Left lung (tissue), 10 donors: ENCODE data around the gene RNF223. TPM values are rescaled to one million over a fixed set of nuclear protein-coding genes. Genes with fewer than 3 reads are reported as not detected.
A peak's percentile ranks its signal among the peaks of the same experiment; 100 is the strongest.
"Not testable (repeated sequence)": the region's sequence is repeated elsewhere in the genome, so short reads cannot be mapped to it uniquely, and the experiment has no call there.

Experiments used
- ATAC-seq: fragments of 200-7000 bp; cut with Tn5 transposase; one replicate; pipeline ENCODE4 v1.9.1; 2020; ENCODE audit warnings: moderate library complexity
- DNase-seq, 4 donors: peaks; one replicate each; pipeline ENCODE4 v3.0.0-alpha.2; 2013 to 2020
- H3K27ac ChIP-seq, 2 donors: fragments of 200-600 bp; sonication (generic) in 1 of 2; one replicate each; pipeline versions ENCODE4 v1.5.0 to v1.8.0; 2020 to 2021
- H3K27me3 ChIP-seq, 2 donors: fragments of 200-600 bp; sonication (generic) in 1 of 2; one replicate each; pipeline versions ENCODE4 v1.5.0 to v1.8.0; 2020 to 2021
- H3K36me3 ChIP-seq, 2 donors: fragments of 200-600 bp; sonication (generic) in 1 of 2; one replicate each; pipeline versions ENCODE4 v1.5.0 to v1.8.0; 2020 to 2021
- H3K4me1 ChIP-seq, 2 donors: fragments of 200-600 bp; one replicate each; pipeline ENCODE4 v1.8.0; 2021
- H3K4me3 ChIP-seq, 2 donors: fragments of 200-600 bp; sonication (generic) in 1 of 2; one replicate each; pipeline versions ENCODE4 v1.5.0 to v1.8.0; 2020 to 2021; ENCODE audit warnings: mild to moderate bottlenecking in 1 of 2
- H3K9me3 ChIP-seq, 2 donors: fragments of 200-600 bp; sonication (generic) in 1 of 2; one replicate each; pipeline versions ENCODE4 v1.5.0 to v1.8.0; 2020 to 2021
- intact Hi-C, 2 donors: fragments of 100-400 bp; cut with DNase I; formaldehyde crosslinking; loops; one replicate each; pipeline versions ENCODE4 v1.11.2 to v1.14.2; 2022
- polyA plus RNA-seq, 6 donors: library from polyadenylated mRNA; unstranded; fragments of 120-200 nt; gene quantifications; one replicate each; pipeline ENCODE4 v1.2.1, GENCODE V29; 2013; ENCODE audit not compliant: insufficient read length in 6 of 6
- total RNA-seq, 2 donors: library from RNA; stranded (reverse); fragmentation: NEBNext Ultra II Directional; extraction: Animal tissue kit (Norgen Biotek cat#: 25700); gene quantifications; one replicate each; pipeline ENCODE4 v1.2.1, GENCODE V29; 2021
- TF ChIP-seq, protein P1 (sequence below), 2 donors: fragments of 200-600 bp; sonication (generic) in 1 of 2; IDR thresholded peaks; one replicate each; pipeline versions ENCODE4 v1.5.0 to v1.8.0; 2021; ENCODE audit warnings: antibody characterized with exemption in 2 of 2
- donor health status: DM: no; HTN: yes; CAD: no.
- donor health status: DM: no; HTN: no; CAD: no.

RNF223 gene
- total and polyA plus RNA-seq, 8 donors, result 0.13 to 1.7 (median 0.18) TPM

DNA sequence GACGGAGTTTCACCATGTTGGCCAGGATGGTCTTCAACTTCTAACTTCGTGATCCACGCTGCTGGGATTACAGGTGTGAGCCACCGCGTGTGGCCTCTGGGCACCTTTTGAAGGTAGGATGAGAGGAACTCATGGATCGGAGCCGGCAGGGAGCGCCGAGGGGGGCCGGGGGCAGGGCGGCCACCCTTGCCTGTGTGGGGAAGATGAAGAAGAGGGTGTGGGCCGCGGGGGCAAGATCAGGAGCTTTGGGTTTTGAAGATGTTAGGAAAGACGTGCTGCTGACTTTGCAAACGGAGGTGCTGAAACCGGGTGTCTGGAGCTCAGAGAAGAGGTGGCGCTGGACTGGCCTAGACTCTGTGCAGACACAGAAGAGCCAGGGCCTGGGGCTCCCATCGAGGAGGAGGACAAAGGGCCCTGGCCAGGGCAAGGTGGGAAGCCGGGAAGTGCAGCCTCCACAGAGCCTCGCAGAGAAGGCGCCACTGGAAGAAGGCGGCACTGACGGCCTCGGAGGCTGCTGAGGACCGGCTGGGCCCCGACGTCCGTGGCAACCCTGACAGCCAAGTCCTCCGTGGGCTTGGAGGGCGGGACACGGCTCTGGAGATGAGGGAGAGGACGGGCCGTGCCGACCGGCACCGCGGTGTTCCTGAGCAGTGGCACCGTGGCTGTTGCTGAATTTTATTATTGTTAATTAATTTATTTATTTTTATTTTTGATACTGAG is 13.7 kb downstream of the RNF223 start:
- Histone ChIP-seq H3K36me3 (peaks cover 0 to 3% of the 10 kb centered on the region in 2 donors), H3K27me3 (peaks cover 33 to 85% of the 10 kb centered on the region in 2 donors), H3K4me3 (peak overlapping the region in 1 of 2 donors; percentile 51), H3K27ac (no peak overlapping the region), H3K9me3 (no peaks in the 10 kb centered on the region), H3K4me1 (peaks cover 6 to 38% of the 10 kb centered on the region in 2 donors)
- intact Hi-C loops, result loop anchor here in 1 of 2 donors (5.0 kb wide), 1 partner anchor 73 kb away; no protein-coding TSS in a partner anchor
- DNase-seq, result no peak
- TF ChIP-seq, protein P1, sequence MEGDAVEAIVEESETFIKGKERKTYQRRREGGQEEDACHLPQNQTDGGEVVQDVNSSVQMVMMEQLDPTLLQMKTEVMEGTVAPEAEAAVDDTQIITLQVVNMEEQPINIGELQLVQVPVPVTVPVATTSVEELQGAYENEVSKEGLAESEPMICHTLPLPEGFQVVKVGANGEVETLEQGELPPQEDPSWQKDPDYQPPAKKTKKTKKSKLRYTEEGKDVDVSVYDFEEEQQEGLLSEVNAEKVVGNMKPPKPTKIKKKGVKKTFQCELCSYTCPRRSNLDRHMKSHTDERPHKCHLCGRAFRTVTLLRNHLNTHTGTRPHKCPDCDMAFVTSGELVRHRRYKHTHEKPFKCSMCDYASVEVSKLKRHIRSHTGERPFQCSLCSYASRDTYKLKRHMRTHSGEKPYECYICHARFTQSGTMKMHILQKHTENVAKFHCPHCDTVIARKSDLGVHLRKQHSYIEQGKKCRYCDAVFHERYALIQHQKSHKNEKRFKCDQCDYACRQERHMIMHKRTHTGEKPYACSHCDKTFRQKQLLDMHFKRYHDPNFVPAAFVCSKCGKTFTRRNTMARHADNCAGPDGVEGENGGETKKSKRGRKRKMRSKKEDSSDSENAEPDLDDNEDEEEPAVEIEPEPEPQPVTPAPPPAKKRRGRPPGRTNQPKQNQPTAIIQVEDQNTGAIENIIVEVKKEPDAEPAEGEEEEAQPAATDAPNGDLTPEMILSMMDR (IDR thresholded peaks at IDR 0.05), result no peak
- no peak for ATAC-seq

DNA sequence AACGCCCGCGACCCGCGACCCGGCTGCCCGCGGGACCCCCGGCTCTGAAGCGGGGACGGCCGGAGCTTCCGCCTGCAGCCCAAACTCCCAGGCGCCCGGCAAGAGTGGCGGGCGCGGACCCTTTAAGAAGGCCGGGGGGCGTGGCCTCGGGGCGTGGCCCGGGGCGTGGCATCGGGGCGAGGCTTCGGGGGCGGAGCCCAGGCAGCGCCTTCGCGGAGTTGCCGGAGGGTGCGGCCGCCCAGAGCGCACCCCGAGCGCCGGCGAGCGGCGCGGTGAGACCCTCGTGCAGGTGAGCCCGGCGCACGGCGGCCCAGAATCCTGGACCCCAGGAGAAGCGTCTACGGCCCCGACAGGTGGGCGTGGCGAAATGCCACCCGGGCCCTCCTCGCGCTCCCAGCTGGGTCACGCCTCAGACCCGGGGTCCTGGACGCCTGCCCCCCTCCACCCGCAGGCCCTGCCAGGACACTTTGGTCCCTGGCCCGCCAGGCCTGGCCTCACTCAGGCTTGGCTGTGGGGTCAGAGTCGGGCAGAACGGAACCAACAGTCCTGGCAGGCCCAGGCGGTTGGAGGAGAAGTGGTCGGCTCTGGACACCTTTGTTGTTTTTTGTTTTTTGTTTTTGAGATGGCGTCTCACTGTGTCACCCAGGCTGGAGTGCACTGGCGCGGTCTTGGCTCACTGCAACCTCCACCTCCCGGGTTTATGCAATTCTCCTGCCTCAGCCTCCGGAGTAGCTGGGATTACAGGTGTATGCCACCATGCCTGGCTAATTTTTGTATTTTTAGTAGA is 14.4 kb downstream of the RNF223 start:
- peak; percentile 41 to 96 (median 82) for DNase-seq
- Histone ChIP-seq H3K4me3 (peak overlapping the region; percentile 33 to 51), H3K36me3 (peaks cover 0 to 10% of the 10 kb centered on the region in 2 donors), H3K27ac (no peak overlapping the region), H3K27me3 (peaks cover 33 to 81% of the 10 kb centered on the region in 2 donors), H3K9me3 (no peaks in the 10 kb centered on the region), H3K4me1 (peaks cover 6 to 38% of the 10 kb centered on the region in 2 donors)
- intact Hi-C loops, result loop anchor here in 1 of 2 donors (5.0 kb wide), 1 partner anchor 72 kb away; no protein-coding TSS in a partner anchor
- TF ChIP-seq, protein P1 (IDR thresholded peaks at IDR 0.05), result no peak
- ATAC-seq, result peak; percentile 93

DNA sequence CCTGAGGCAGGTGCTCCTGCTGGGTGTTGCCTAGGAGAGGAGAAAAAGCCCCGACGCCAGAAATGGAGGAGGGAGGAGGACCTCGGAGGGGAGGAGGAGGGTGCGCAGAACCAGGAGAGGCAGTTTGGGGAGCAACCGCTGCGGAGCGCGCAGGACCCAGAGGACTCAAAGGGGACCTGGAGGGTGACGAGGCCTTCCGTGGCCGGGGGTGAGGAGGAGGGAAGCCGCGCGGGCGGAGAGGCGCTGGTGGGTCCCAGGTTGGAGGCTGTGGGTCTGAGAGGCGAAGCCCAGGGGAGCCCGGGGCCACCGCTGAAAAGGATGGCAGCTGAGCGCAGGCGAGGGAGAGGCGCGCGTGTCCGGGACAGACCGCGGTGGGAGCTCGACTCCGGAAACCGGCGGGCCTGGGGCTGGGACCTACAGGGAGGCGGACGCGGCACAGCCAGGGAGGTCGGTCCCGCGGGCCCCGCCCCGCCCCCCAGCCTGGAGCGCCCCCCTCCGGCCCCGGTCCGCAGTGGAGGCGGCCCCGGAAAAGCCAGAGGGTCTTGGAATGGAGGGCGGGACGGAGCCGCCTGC is 15.1 kb downstream of the RNF223 start:
- DNase-seq, result no peak
- peaks cover 6 to 32% of the 10 kb centered on the region in 2 donors for H3K4me1 ChIP-seq

DNA sequence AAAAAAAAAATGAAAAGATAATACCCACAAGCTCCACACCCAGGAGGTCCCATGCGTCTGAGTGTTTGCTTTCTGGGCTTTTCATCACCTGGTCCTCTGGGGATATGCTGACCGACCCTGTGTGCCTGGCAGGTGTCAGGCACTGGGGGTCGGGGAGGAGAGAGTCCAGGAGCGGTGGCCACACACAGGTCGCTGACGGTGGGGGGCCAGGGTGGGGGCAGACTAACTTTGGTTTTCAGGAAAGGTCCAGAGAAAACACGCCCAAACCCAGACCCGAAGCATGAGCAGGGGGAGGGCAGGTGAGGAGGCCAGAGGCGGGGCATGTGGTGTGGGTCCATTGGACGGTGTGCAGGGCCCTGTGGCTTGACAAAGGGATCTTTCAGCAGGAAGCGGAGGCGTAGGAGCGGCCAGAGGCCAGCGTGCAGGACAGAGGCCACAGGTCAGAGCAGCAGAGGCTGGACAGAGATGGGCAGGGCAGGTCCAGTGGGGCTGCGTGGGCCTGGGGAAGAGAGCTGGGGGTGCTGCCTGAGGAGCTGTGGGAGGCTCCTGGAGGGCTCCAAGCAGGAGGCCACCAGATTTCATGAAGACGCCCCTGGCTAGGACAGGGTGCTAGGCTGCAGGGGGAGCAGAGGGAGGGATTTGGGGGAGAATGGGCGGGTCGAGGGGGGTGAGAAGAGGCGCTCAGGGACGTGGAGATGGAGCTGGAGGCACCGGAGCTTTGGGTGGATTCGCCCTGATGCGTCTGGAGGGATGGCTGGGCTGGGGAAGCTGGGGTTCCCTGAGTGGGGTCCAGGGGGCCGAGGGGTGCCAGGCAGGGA is 15.8 kb downstream of the RNF223 start:
- TF ChIP-seq, protein P1 (IDR thresholded peaks at IDR 0.05), result no peak
- Histone ChIP-seq H3K4me1 (peaks cover 6 to 25% of the 10 kb centered on the region in 2 donors), H3K36me3 (peaks cover 0 to 24% of the 10 kb centered on the region in 2 donors), H3K27ac (no peak overlapping the region), H3K9me3 (no peaks in the 10 kb centered on the region), H3K4me3 (no peak overlapping the region), H3K27me3 (peaks cover 31 to 67% of the 10 kb centered on the region in 2 donors)
- no peak for DNase-seq
- ATAC-seq, result no peak
- intact Hi-C loops, result no loop called here

More for the DNA sequence above, 15.1 kb downstream of the RNF223 start:
- peaks cover 33 to 74% of the 10 kb centered on the region in 2 donors for H3K27me3 ChIP-seq
- TF ChIP-seq, protein P1 (IDR thresholded peaks at IDR 0.05), result no peak
- H3K27ac ChIP-seq, result no peak overlapping the region
- intact Hi-C loops, result no loop called here
- peak overlapping the region; percentile 33 to 51 for H3K4me3 ChIP-seq
- no peaks in the 10 kb centered on the region for H3K9me3 ChIP-seq
- peaks cover 0 to 17% of the 10 kb centered on the region in 2 donors for H3K36me3 ChIP-seq
- peak; percentile 25 for ATAC-seq

DNA sequence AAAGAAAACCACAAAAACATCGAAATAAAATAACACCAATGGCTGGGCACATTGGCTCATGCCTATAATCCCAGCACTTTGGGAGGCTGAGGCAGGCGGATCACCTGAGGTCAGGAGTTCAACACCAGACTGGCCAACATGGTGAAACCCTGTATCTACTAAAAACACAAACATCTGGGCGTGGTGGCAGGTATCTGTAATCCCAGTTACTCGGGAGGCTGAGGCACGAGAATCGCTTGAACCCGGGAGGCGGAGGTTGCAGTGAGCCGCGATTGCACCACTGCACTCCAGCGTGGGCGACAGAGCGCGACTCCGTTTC is 16.4 kb downstream of the RNF223 start:
- intact Hi-C loops, result not testable (repeated sequence)

More for the DNA sequence above, 16.4 kb downstream of the RNF223 start:
- H3K27ac ChIP-seq, DNase-seq, ATAC-seq, H3K9me3 ChIP-seq, H3K4me3 ChIP-seq: not testable (repeated sequence)
- Histone ChIP-seq H3K36me3 (peaks cover 0 to 30% of the 10 kb centered on the region in 2 donors), H3K4me1 (peaks cover 6 to 25% of the 10 kb centered on the region in 2 donors), H3K27me3 (peaks cover 25 to 61% of the 10 kb centered on the region in 2 donors)
